Trophoblast cell (in vitro differentiated cells and primary cell): ENCODE results near the gene IRF8.

Experiments used
- DNase-seq, 2 donors: peaks; one replicate each; pipeline ENCODE4 v3.0.0-alpha.2; 2016
- H2AFZ ChIP-seq: 2 replicates; pipeline ENCODE4 v1.6.1; 2013; ENCODE audit warnings: low read length, moderate library complexity, mild to moderate bottlenecking; ENCODE audit not compliant: insufficient read depth, poor library complexity
- H2AK5ac ChIP-seq: 2 replicates; pipeline ENCODE4 v1.6.1; 2013; ENCODE audit warnings: mild to moderate bottlenecking, low read length
- H2BK120ac ChIP-seq: 2 replicates; pipeline ENCODE4 v1.6.1; 2013; ENCODE audit warnings: low read length, mild to moderate bottlenecking, moderate library complexity; ENCODE audit not compliant: insufficient read depth, poor library complexity
- H2BK12ac ChIP-seq: 2 replicates; pipeline ENCODE4 v1.6.1; 2013; ENCODE audit warnings: mild to moderate bottlenecking, low read length, moderate library complexity
- H2BK5ac ChIP-seq: 2 replicates; pipeline ENCODE4 v1.6.1; 2013; ENCODE audit warnings: low read length, low read depth, moderate library complexity, mild to moderate bottlenecking; ENCODE audit not compliant: poor library complexity
- H3K14ac ChIP-seq: 2 replicates; pipeline ENCODE4 v1.6.1; 2013; ENCODE audit warnings: mild to moderate bottlenecking, low read length
- H3K18ac ChIP-seq: 2 replicates; pipeline ENCODE4 v1.6.1; 2013; ENCODE audit warnings: mild to moderate bottlenecking, low read length
- H3K23ac ChIP-seq: 2 replicates; pipeline ENCODE4 v1.6.1; 2013; ENCODE audit warnings: low read length
- H3K27ac ChIP-seq: 2 replicates; pipeline ENCODE4 v1.5.1; 2013; ENCODE audit warnings: low read depth, mild to moderate bottlenecking, inconsistent platforms, low read length, moderate library complexity
- H3K27me3 ChIP-seq: 2 replicates; pipeline ENCODE4 v1.6.1; 2013; ENCODE audit warnings: inconsistent platforms, mild to moderate bottlenecking, low read length, moderate library complexity; ENCODE audit not compliant: insufficient read depth
- H3K36me3 ChIP-seq, 2 experiments: 1 replicate in 1 of 2; 2 replicates in 1 of 2; pipeline ENCODE4 v1.6.1; 2013; ENCODE audit warnings: low read length in 2 of 2, mild to moderate bottlenecking in 2 of 2, moderate library complexity in 1 of 2; ENCODE audit not compliant: insufficient read depth in 2 of 2, control insufficient read depth in 1 of 2
- H3K4ac ChIP-seq: 2 replicates; pipeline ENCODE4 v1.6.1; 2013; ENCODE audit warnings: low read depth, mild to moderate bottlenecking, low read length, moderate library complexity
- H3K4me1 ChIP-seq, 2 experiments: 1 replicate in 1 of 2; 2 replicates in 1 of 2; pipeline ENCODE4 v1.6.1; 2013; ENCODE audit warnings: low read length in 2 of 2, mild to moderate bottlenecking in 2 of 2, moderate library complexity in 1 of 2; ENCODE audit not compliant: insufficient read depth in 2 of 2, control insufficient read depth in 1 of 2
- H3K4me2 ChIP-seq: 2 replicates; pipeline ENCODE4 v1.6.1; 2013; ENCODE audit warnings: inconsistent platforms, mild to moderate bottlenecking, low read length, moderate library complexity
- H3K4me3 ChIP-seq: 2 replicates; pipeline ENCODE4 v1.5.1; 2013; ENCODE audit warnings: mild to moderate bottlenecking, low read depth, low read length, inconsistent platforms
- H3K79me1 ChIP-seq: one replicate; pipeline ENCODE4 v1.6.1; 2013; ENCODE audit warnings: low read length
- H3K79me2 ChIP-seq: 2 replicates; pipeline ENCODE4 v1.6.1; 2013; ENCODE audit warnings: low read length, mild to moderate bottlenecking; ENCODE audit not compliant: control insufficient read depth, insufficient read depth, poor library complexity
- H3K9ac ChIP-seq: 2 replicates; pipeline ENCODE4 v1.6.1; 2013; ENCODE audit warnings: mild to moderate bottlenecking, low read length
- H3K9me3 ChIP-seq: 2 replicates; pipeline ENCODE4 v1.6.1; 2013; ENCODE audit warnings: low read depth, mild to moderate bottlenecking, control low read depth, inconsistent platforms, low read length; ENCODE audit not compliant: insufficient read depth
- H4K12ac ChIP-seq: 2 replicates; pipeline ENCODE4 v1.6.1; 2013; ENCODE audit warnings: low read depth, mild to moderate bottlenecking, low read length, moderate library complexity
- H4K8ac ChIP-seq: 2 replicates; pipeline ENCODE4 v1.6.1; 2013; ENCODE audit warnings: low read depth, mild to moderate bottlenecking, low read length, moderate library complexity
- H4K91ac ChIP-seq: one replicate; pipeline ENCODE4 v1.6.1; 2013; ENCODE audit warnings: low read depth, mild to moderate bottlenecking, low read length, moderate library complexity
- WGBS: extraction: QIAGEN DNeasy Blood & Tissue Kit; methylation state at CpG from one replicate; pipeline ENCODE4 v1.1.7; 2013; ENCODE audit warnings: missing lambda C conversion rate; ENCODE audit not compliant: insufficient read length, insufficient coverage; ENCODE audit errors: extremely low coverage; 5-methylcytosine and 5-hydroxymethylcytosine counted together

IRF8 gene

DNA sequence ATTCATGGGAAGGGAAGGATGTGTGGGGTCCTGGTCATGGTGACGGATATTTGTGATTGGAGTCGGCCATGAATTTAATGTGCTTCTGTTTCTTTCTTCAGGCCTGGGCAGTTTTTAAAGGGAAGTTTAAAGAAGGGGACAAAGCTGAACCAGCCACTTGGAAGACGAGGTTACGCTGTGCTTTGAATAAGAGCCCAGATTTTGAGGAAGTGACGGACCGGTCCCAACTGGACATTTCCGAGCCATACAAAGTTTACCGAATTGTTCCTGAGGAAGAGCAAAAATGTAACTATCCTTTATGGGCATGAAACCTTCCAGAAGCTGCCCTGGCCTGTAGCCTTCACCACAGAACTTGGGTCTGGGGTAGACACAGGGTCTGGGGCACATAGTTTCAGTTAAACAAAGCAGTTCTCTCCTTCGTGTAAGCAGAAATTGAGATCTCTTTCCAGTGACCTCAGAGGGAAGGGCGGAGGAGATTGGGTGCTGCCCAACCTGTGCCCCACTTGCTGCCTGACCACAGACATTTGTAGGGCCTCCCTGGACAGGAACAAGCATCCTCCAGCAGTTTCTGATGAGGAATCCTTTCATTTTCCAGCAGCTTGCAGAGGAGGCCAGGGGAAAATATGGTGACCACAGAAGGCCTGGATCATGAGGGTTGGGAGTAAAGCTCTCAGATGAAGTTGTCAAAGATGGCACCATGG, 10.1 kb downstream of the IRF8 start:
- Histone ChIP-seq H2AK5ac (no peak overlapping the region), H3K18ac (no peak overlapping the region), H2AFZ (no peak overlapping the region), H3K9me3 (peaks cover 10% of the 10 kb centered on the region), H3K27me3 (no peaks in the 10 kb centered on the region), H4K12ac (no peak overlapping the region), H2BK120ac (no peak overlapping the region), H2BK5ac (no peak overlapping the region), H3K4me3 (no peak overlapping the region), H3K9ac (no peak overlapping the region), H3K36me3 (peaks cover 9 to 29% of the 10 kb centered on the region in 2 experiments), H3K4me1 (peaks cover 4 to 9% of the 10 kb centered on the region in 2 experiments), H4K91ac (no peak overlapping the region), H3K79me2 (no peaks in the 10 kb centered on the region), H3K27ac (no peak overlapping the region), H3K4me2 (no peak overlapping the region), H2BK12ac (no peak overlapping the region), H4K8ac (no peak overlapping the region), H3K4ac (no peak overlapping the region), H3K14ac (no peak overlapping the region), H3K79me1 (no peaks in the 10 kb centered on the region), H3K23ac (no peak overlapping the region)
- WGBS, result no CpG with 5 or more reads among the region's 10 CpGs
- DNase-seq, result no peak

DNA sequence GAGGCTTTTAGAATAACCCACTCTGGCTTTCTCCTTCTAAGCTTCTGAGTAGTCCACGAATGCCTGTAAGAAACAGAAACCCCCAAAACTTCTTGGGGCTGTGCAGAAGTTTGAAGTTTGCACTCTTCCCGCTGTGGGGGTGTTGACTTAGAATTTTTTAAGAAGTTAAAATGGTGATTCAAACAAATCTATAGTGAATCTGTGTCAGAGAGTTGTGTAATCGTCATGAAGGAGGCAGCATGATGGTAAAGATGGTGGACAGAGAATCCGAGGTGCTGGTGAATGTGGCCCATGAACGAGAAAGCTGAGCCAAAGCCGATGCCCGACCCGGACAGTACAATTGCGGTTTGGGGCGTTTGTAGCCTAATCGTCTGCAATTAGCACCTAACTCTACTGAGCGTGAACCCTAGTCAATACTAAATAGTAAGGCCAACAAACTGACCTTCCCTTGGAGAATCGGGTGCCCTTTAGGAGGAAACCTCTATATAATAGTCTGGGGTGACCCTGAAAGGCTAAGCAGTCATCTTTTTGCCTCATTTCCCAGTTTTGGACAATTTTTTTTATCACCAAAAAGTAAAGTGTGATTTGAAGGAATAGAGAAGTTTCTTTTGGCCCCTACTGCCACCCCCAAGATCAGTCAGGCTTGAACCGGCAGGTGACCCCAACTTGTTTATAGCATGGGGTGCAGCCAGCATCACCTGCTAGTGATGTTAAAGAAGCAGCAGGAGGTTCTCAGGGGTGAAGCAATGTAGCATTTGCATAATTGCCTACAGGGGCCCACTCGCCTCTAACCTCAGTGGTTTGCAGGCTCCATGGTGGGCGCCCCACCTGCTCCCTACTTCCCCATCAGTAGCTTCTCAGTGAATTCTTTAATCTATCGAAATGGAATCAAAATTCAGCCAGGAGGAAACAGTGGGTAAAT, 11.2 kb downstream of the IRF8 start:
- WGBS, result no CpG with 5 or more reads among the region's 17 CpGs

GRCh38 chr16:85910854-85911247, 11.9 kb downstream of the IRF8 start:
- no peaks in the 10 kb centered on the region for H3K79me2 ChIP-seq
- H3K18ac ChIP-seq, result no peak overlapping the region
- H3K4ac ChIP-seq, result no peak overlapping the region
- H3K27ac ChIP-seq, result no peak overlapping the region
- peaks cover 6% of the 10 kb centered on the region for H3K9me3 ChIP-seq
- no peak overlapping the region for H3K9ac ChIP-seq
- H2AFZ ChIP-seq, result no peak overlapping the region
- no peak overlapping the region for H2AK5ac ChIP-seq
- no peak overlapping the region for H3K4me2 ChIP-seq
- H3K4me3 ChIP-seq, result no peak overlapping the region
- H2BK120ac ChIP-seq, result no peak overlapping the region
- H2BK12ac ChIP-seq, result no peak overlapping the region
- peaks cover 4 to 9% of the 10 kb centered on the region in 2 experiments for H3K4me1 ChIP-seq
- peaks cover 7 to 25% of the 10 kb centered on the region in 2 experiments for H3K36me3 ChIP-seq
- no peak overlapping the region for H4K8ac ChIP-seq
- DNase-seq, result no peak
- no peak overlapping the region for H4K12ac ChIP-seq
- no peaks in the 10 kb centered on the region for H3K79me1 ChIP-seq
- no peaks in the 10 kb centered on the region for H3K27me3 ChIP-seq
- no peak overlapping the region for H3K23ac ChIP-seq
- no peak overlapping the region for H3K14ac ChIP-seq
- H2BK5ac ChIP-seq, result no peak overlapping the region
- H4K91ac ChIP-seq, result no peak overlapping the region
- WGBS, result no CpG with 5 or more reads among the region's 9 CpGs

More for the DNA sequence above, 11.2 kb downstream of the IRF8 start:
- Histone ChIP-seq H3K23ac (no peak overlapping the region), H3K9me3 (peaks cover 9% of the 10 kb centered on the region), H3K9ac (no peak overlapping the region), H4K91ac (no peak overlapping the region), H3K4me1 (peaks cover 4 to 9% of the 10 kb centered on the region in 2 experiments), H2BK5ac (no peak overlapping the region), H3K14ac (no peak overlapping the region), H2BK12ac (no peak overlapping the region), H2AFZ (no peak overlapping the region), H2AK5ac (no peak overlapping the region), H3K79me2 (no peaks in the 10 kb centered on the region), H2BK120ac (no peak overlapping the region), H4K8ac (no peak overlapping the region), H3K18ac (no peak overlapping the region), H3K27me3 (no peaks in the 10 kb centered on the region), H3K79me1 (no peaks in the 10 kb centered on the region), H4K12ac (no peak overlapping the region), H3K4me2 (no peak overlapping the region), H3K36me3 (peaks cover 10 to 25% of the 10 kb centered on the region in 2 experiments), H3K27ac (no peak overlapping the region), H3K4ac (no peak overlapping the region), H3K4me3 (no peak overlapping the region)
- no peak for DNase-seq

GRCh38 chr16:85911251-85911930, 12.4 kb downstream of the IRF8 start:
- H4K12ac ChIP-seq, result no peak overlapping the region
- peaks cover 4 to 11% of the 10 kb centered on the region in 2 experiments for H3K4me1 ChIP-seq
- no peak overlapping the region for H3K4ac ChIP-seq
- no peak overlapping the region for H2BK5ac ChIP-seq
- H2AK5ac ChIP-seq, result no peak overlapping the region
- no peak overlapping the region for H3K14ac ChIP-seq
- H3K4me3 ChIP-seq, result no peak overlapping the region
- H4K91ac ChIP-seq, result no peak overlapping the region
- no peak overlapping the region for H4K8ac ChIP-seq
- no peaks in the 10 kb centered on the region for H3K79me1 ChIP-seq
- no peak overlapping the region for H2BK12ac ChIP-seq
- no peak overlapping the region for H2BK120ac ChIP-seq
- no peak overlapping the region for H3K27ac ChIP-seq
- H3K9me3 ChIP-seq, result peaks cover 3% of the 10 kb centered on the region
- no peaks in the 10 kb centered on the region for H3K79me2 ChIP-seq
- H3K23ac ChIP-seq, result no peak overlapping the region
- no peak overlapping the region for H2AFZ ChIP-seq
- no peak overlapping the region for H3K9ac ChIP-seq
- DNase-seq, result no peak
- no peaks in the 10 kb centered on the region for H3K27me3 ChIP-seq
- WGBS, result no CpG with 5 or more reads among the region's 15 CpGs
- H3K18ac ChIP-seq, result no peak overlapping the region
- H3K36me3 ChIP-seq, result peaks cover 7 to 23% of the 10 kb centered on the region in 2 experiments
- no peak overlapping the region for H3K4me2 ChIP-seq
